ENCODE results near the gene LPCAT3.
A peak's percentile ranks its signal among the peaks of the same experiment; 100 is the strongest.

LPCAT3 gene

GRCh38 chr12:6954316-6955107, 63.8 kb downstream of the LPCAT3 start:
- Mint-ChIP-seq H3K27me3 (ENCODE audit: low read depth, poor library complexity) (peaks cover 2% of the 10 kb centered on the region), H3K4me1 (peaks cover 61% of the 10 kb centered on the region), H3K4me3 (no peak overlapping the region), H3K27ac (peak overlapping the region; percentile 82), H3K36me3 (ENCODE audit: low read depth) (no peaks in the 10 kb centered on the region), H3K9me3 (no peaks in the 10 kb centered on the region)
- TF ChIP-seq CTCF (IDR thresholded peaks at IDR 0.05): no peak
- DNase-seq: no peak

- H3K27ac Mint-ChIP-seq: peak overlapping the region; percentile 45
- H3K9me3 Mint-ChIP-seq: no peaks in the 10 kb centered on the region
- no peak for TF ChIP-seq CTCF (IDR thresholded peaks at IDR 0.05)
- peaks cover 53% of the 10 kb centered on the region for H3K4me1 Mint-ChIP-seq
- DNase-seq: no peak
- peaks cover 2% of the 10 kb centered on the region for H3K27me3 Mint-ChIP-seq (ENCODE audit: low read depth, poor library complexity)
- no peaks in the 10 kb centered on the region for H3K36me3 Mint-ChIP-seq (ENCODE audit: low read depth)
- H3K4me3 Mint-ChIP-seq: no peak overlapping the region
Measured at GRCh38 chr12:6953442-6954315, 64.6 kb downstream of the LPCAT3 start.

GRCh38 chr12:6952863-6953441, 65.3 kb downstream of the LPCAT3 start:
- no peak overlapping the region for H3K4me3 Mint-ChIP-seq
- peaks cover 2% of the 10 kb centered on the region for H3K27me3 Mint-ChIP-seq (ENCODE audit: low read depth, poor library complexity)
- H3K4me1 Mint-ChIP-seq: peaks cover 47% of the 10 kb centered on the region
- peak overlapping the region; percentile 45 for H3K27ac Mint-ChIP-seq
- no peak for DNase-seq
- TF ChIP-seq CTCF (IDR thresholded peaks at IDR 0.05): no peak
- H3K9me3 Mint-ChIP-seq: no peaks in the 10 kb centered on the region
- H3K36me3 Mint-ChIP-seq (ENCODE audit: low read depth): no peaks in the 10 kb centered on the region

- TF ChIP-seq CTCF (IDR thresholded peaks at IDR 0.05): no peak
- H3K27ac Mint-ChIP-seq: no peak overlapping the region
- H3K4me3 Mint-ChIP-seq: no peak overlapping the region
- peaks cover 46% of the 10 kb centered on the region for H3K4me1 Mint-ChIP-seq
- H3K36me3 Mint-ChIP-seq (ENCODE audit: low read depth): no peaks in the 10 kb centered on the region
- no peaks in the 10 kb centered on the region for H3K9me3 Mint-ChIP-seq
- H3K27me3 Mint-ChIP-seq (ENCODE audit: low read depth, poor library complexity): no peaks in the 10 kb centered on the region
- no peak for DNase-seq
Measured at GRCh38 chr12:6952121-6952862, 66.0 kb downstream of the LPCAT3 start.

- H3K36me3 Mint-ChIP-seq (ENCODE audit: low read depth): no peaks in the 10 kb centered on the region
- DNase-seq: no peak
- peaks cover 46% of the 10 kb centered on the region for H3K4me1 Mint-ChIP-seq
- H3K27me3 Mint-ChIP-seq (ENCODE audit: low read depth, poor library complexity): no peaks in the 10 kb centered on the region
- TF ChIP-seq CTCF (IDR thresholded peaks at IDR 0.05): no peak
- H3K27ac Mint-ChIP-seq: no peak overlapping the region
- H3K9me3 Mint-ChIP-seq: no peaks in the 10 kb centered on the region
- no peak overlapping the region for H3K4me3 Mint-ChIP-seq
Measured at GRCh38 chr12:6951551-6952120, 66.6 kb downstream of the LPCAT3 start.
